ENCODE data around the gene GPR26.

DNA sequence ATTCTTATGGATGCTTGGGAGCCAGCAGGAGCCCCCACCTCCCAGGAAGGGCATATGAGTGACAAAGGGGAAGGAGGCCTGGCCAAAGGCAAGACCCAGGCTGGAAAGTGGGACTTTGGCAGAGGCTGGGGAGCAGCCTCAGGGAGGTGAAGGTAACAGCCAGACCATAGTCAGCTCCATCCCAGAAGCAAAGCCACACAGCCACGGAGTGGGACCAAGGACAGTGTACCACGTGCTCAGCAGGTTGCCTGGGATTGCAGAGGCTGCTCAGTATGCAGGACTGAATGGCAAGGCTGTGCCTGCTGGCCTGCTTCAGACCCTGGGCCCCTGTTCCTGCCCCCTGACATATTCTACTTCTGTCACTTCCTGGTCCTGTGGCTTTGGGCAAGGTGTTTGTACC is 17.6 kb upstream of the GPR26 start:
- TF ChIP-seq POLR2A (IDR thresholded peaks at IDR 0.05; ENCODE audit: low read depth, low read length) = no peak
- no peak for TF ChIP-seq POLR2AphosphoS5 (IDR thresholded peaks at IDR 0.05; ENCODE audit: low read depth, low read length)
- TF ChIP-seq SPI1 (IDR thresholded peaks at IDR 0.05; ENCODE audit: low read depth, low read length) = no peak
- no peak for TF ChIP-seq TAF1 (IDR thresholded peaks at IDR 0.05; ENCODE audit: low read depth, low read length)
- no peak for TF ChIP-seq PAX5 (IDR thresholded peaks at IDR 0.05; ENCODE audit: insufficient read depth, low read length, severe bottlenecking)
- TF ChIP-seq POU2F2 (IDR thresholded peaks at IDR 0.05; ENCODE audit: low read depth, low read length) = no peak

All from GM12891 (cell line).